DOHH2 (cell line): ENCODE results near the gene ZMYND8.
A peak's percentile ranks its signal among the peaks of the same experiment; 100 is the strongest.
"Not testable (repeated sequence)": the region's sequence is repeated elsewhere in the genome, so short reads cannot be mapped to it uniquely, and the experiment has no call there.

Experiments used
- H3F3A ChIP-seq: fragments of 200-600 bp; sonication (generic), shearing (Covaris generic); 2 replicates; pipeline ENCODE4 v1.6.0; 2016; ENCODE audit warnings: antibody characterized with exemption, mild to moderate bottlenecking; ENCODE audit not compliant: control insufficient read depth, insufficient read depth
- H3K27ac ChIP-seq: fragments of 200-600 bp; sonication (generic); 2 replicates; pipeline ENCODE4 v1.5.1; 2014; ENCODE audit warnings: low read depth, mild to moderate bottlenecking, low read length, moderate library complexity
- H3K27me3 ChIP-seq: fragments of 200-600 bp; sonication (generic); 2 replicates; pipeline ENCODE4 v1.6.1; 2014; ENCODE audit warnings: mild to moderate bottlenecking, low read length, mixed read lengths; ENCODE audit not compliant: control insufficient read depth
- H3K36me3 ChIP-seq: fragments of 200-600 bp; sonication (generic); 2 replicates; pipeline ENCODE4 v1.6.1; 2014; ENCODE audit warnings: mild to moderate bottlenecking, low read length, moderate library complexity, mixed read lengths; ENCODE audit not compliant: control insufficient read depth
- H3K4me1 ChIP-seq: fragments of 200-600 bp; sonication (generic); 2 replicates; pipeline ENCODE4 v1.6.1; 2014; ENCODE audit warnings: mild to moderate bottlenecking, low read length, mixed read lengths; ENCODE audit not compliant: control insufficient read depth
- H3K4me2 ChIP-seq: fragments of 200-600 bp; sonication (generic); 2 replicates; pipeline ENCODE4 v1.6.0; 2014; ENCODE audit warnings: mild to moderate bottlenecking, low read length, moderate library complexity
- H3K4me3 ChIP-seq: fragments of 200-600 bp; sonication (generic); 2 replicates; pipeline ENCODE4 v1.5.1; 2014; ENCODE audit warnings: mild to moderate bottlenecking, low read length, mixed read lengths
- H3K79me2 ChIP-seq: fragments of 200-600 bp; sonication (generic); 2 replicates; pipeline ENCODE4 v1.6.1; 2014; ENCODE audit warnings: mild to moderate bottlenecking, low read length, mixed read lengths; ENCODE audit not compliant: control insufficient read depth
- H3K9me2 ChIP-seq: fragments of 200-600 bp; sonication (generic); replicated peaks from 2 replicates; pipeline ENCODE4 v1.6.1; 2014; ENCODE audit warnings: mild to moderate bottlenecking, low read length, mixed read lengths; ENCODE audit not compliant: control insufficient read depth
- H3K9me3 ChIP-seq: fragments of 200-600 bp; sonication (generic); 2 replicates; pipeline ENCODE4 v1.6.1; 2014; ENCODE audit warnings: antibody characterized with exemption, low read length, mixed read lengths; ENCODE audit not compliant: control insufficient read depth, insufficient read depth
- H4K20me1 ChIP-seq: fragments of 200-600 bp; sonication (generic); 2 replicates; pipeline ENCODE4 v1.6.0; 2014; ENCODE audit warnings: low read depth, mild to moderate bottlenecking, antibody characterized with exemption, low read length, moderate library complexity; ENCODE audit not compliant: control insufficient read depth, insufficient read depth
- EZH2phosphoT487 ChIP-seq: fragments of 200-600 bp; sonication (generic); IDR thresholded peaks from 2 replicates; pipeline ENCODE4 v1.6.1; 2017; ENCODE audit warnings: borderline replicate concordance, mild to moderate bottlenecking, antibody characterized with exemption, low read length, moderate library complexity, mixed read lengths
- TF ChIP-seq, protein P1 (sequence below): fragments of 200-600 bp; sonication (generic); IDR thresholded peaks from one replicate; pipeline ENCODE4 v1.5.1; 2014; ENCODE audit warnings: antibody characterized with exemption, mild to moderate bottlenecking, low read depth, low read length; ENCODE audit not compliant: poor library complexity, severe bottlenecking

Gene ZMYND8

DNA sequence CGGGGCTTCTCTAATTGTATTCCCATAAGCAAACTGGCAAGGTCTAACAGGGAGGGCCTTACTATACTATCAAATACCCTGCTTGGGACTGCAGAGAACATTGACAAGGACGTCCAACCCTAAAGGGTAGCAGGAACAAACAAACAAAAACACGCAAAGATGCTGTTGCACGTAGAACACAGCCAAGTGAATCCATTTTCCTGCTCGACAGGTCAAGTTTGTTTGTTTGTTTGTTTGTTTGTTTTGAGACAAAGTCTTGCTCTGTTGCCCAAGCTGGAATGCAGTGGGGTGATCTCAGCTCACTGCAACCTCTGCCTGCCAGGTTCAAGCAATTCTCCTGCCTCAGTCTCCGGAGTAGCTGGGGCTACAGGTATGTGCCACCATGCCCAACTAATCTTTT, 91.3 kb downstream of the ZMYND8 start:
- 0 out of 2 replicates have a peak overlapping the region, but pooled peaks have one; percentile 4 for H3K27ac ChIP-seq
- no peak overlapping the region for H3K4me2 ChIP-seq
- no peaks in the 10 kb centered on the region for H4K20me1 ChIP-seq
- peaks cover 65% of the 10 kb centered on the region for H3K36me3 ChIP-seq
- H3F3A ChIP-seq, result peaks cover 26% of the 10 kb centered on the region
- peaks cover 80% of the 10 kb centered on the region for H3K79me2 ChIP-seq
- H3K4me1 ChIP-seq, result peaks cover 73% of the 10 kb centered on the region
- H3K9me2 ChIP-seq, result no peaks in the 10 kb centered on the region
- H3K27me3 ChIP-seq, result no peaks in the 10 kb centered on the region
- H3K9me3 ChIP-seq, result no peaks in the 10 kb centered on the region
- TF ChIP-seq, protein P1, sequence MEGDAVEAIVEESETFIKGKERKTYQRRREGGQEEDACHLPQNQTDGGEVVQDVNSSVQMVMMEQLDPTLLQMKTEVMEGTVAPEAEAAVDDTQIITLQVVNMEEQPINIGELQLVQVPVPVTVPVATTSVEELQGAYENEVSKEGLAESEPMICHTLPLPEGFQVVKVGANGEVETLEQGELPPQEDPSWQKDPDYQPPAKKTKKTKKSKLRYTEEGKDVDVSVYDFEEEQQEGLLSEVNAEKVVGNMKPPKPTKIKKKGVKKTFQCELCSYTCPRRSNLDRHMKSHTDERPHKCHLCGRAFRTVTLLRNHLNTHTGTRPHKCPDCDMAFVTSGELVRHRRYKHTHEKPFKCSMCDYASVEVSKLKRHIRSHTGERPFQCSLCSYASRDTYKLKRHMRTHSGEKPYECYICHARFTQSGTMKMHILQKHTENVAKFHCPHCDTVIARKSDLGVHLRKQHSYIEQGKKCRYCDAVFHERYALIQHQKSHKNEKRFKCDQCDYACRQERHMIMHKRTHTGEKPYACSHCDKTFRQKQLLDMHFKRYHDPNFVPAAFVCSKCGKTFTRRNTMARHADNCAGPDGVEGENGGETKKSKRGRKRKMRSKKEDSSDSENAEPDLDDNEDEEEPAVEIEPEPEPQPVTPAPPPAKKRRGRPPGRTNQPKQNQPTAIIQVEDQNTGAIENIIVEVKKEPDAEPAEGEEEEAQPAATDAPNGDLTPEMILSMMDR, result no peak
- TF ChIP-seq EZH2phosphoT487, result no peak
- H3K4me3 ChIP-seq, result no peak overlapping the region

GRCh38 chr20:47264137-47264769, 92.2 kb downstream of the ZMYND8 start:
- Histone ChIP-seq H3K4me2 (peak overlapping the region; percentile 94), H3K4me1 (peaks cover 82% of the 10 kb centered on the region), H3K79me2 (peaks cover 81% of the 10 kb centered on the region), H3K4me3 (0 out of 2 replicates have a peak overlapping the region, but pooled peaks have one; percentile 75), H3K27ac (peak overlapping the region; percentile 98), H3K36me3 (peaks cover 67% of the 10 kb centered on the region), H3F3A (peaks cover 26% of the 10 kb centered on the region)
- H3K9me3 ChIP-seq, H3K27me3 ChIP-seq, H4K20me1 ChIP-seq, H3K9me2 ChIP-seq: not testable (repeated sequence)

- H3K4me2 ChIP-seq, result peak overlapping the region; percentile 94
- H3F3A ChIP-seq, result peaks cover 26% of the 10 kb centered on the region
- no peaks in the 10 kb centered on the region for H3K9me3 ChIP-seq
- peak overlapping the region; percentile 75 for H3K4me3 ChIP-seq
- H3K9me2 ChIP-seq, result no peaks in the 10 kb centered on the region
- no peaks in the 10 kb centered on the region for H3K27me3 ChIP-seq
- no peaks in the 10 kb centered on the region for H4K20me1 ChIP-seq
- peaks cover 89% of the 10 kb centered on the region for H3K4me1 ChIP-seq
- H3K79me2 ChIP-seq, result peaks cover 81% of the 10 kb centered on the region
- H3K27ac ChIP-seq, result peak overlapping the region; percentile 98
- H3K36me3 ChIP-seq, result peaks cover 69% of the 10 kb centered on the region
- TF ChIP-seq, protein P1, result no peak
- no peak for TF ChIP-seq EZH2phosphoT487
Measured at GRCh38 chr20:47263465-47264084, 92.9 kb downstream of the ZMYND8 start.

- H3K4me2 ChIP-seq, result peak overlapping the region; percentile 94
- peaks cover 26% of the 10 kb centered on the region for H3F3A ChIP-seq
- no peaks in the 10 kb centered on the region for H3K27me3 ChIP-seq
- H3K4me1 ChIP-seq, result peaks cover 90% of the 10 kb centered on the region
- H3K9me3 ChIP-seq, result no peaks in the 10 kb centered on the region
- H3K36me3 ChIP-seq, result peaks cover 71% of the 10 kb centered on the region
- H3K27ac ChIP-seq, result peak overlapping the region; percentile 98
- no peak for TF ChIP-seq EZH2phosphoT487
- TF ChIP-seq, protein P1, result no peak
- H3K4me3 ChIP-seq, result peak overlapping the region; percentile 75
- peaks cover 85% of the 10 kb centered on the region for H3K79me2 ChIP-seq
- no peaks in the 10 kb centered on the region for H3K9me2 ChIP-seq
- H4K20me1 ChIP-seq, result no peaks in the 10 kb centered on the region
Measured at GRCh38 chr20:47263080-47263464, 93.4 kb downstream of the ZMYND8 start.
